Left ventricle myocardium inferior (tissue), 1 donor: ENCODE measurements around the gene TES. TPM values are rescaled to one million over a fixed set of nuclear protein-coding genes. Genes with fewer than 3 reads are reported as not detected.

Experiments used
- DNase-seq: peaks from one replicate; pipeline ENCODE4 v3.0.0-alpha.2; 2020
- H3K27ac ChIP-seq: fragments of 200-600 bp; replicated peaks from 2 replicates; pipeline ENCODE4 v1.8.0; 2021
- H3K27me3 ChIP-seq: fragments of 200-600 bp; 2 replicates; pipeline ENCODE4 v1.8.0; 2021; ENCODE audit warnings: low read depth
- H3K36me3 ChIP-seq: fragments of 200-600 bp; 2 replicates; pipeline ENCODE4 v1.8.0; 2021
- H3K4me1 ChIP-seq: fragments of 200-600 bp; 2 replicates; pipeline ENCODE4 v1.8.0; 2021
- H3K4me3 ChIP-seq: fragments of 200-600 bp; 2 replicates; pipeline ENCODE4 v1.8.0; 2021; ENCODE audit warnings: mild to moderate bottlenecking, moderate library complexity
- H3K9me3 ChIP-seq: fragments of 200-600 bp; replicated peaks from 2 replicates; pipeline ENCODE4 v1.8.0; 2021
- intact Hi-C: fragments of 100-400 bp; cut with micrococcal nuclease; formaldehyde crosslinking; loops from one replicate; pipeline ENCODE4 v1.11.0; 2022
- total RNA-seq: library from RNA; stranded (reverse); fragmentation: NEBNext Ultra II Directional; extraction: Animal tissue kit (Norgen Biotek cat#: 25700); gene quantifications from one replicate; pipeline ENCODE4 v1.2.1, GENCODE V29; 2021
- TF ChIP-seq, protein P1 (sequence below): fragments of 200-600 bp; IDR thresholded peaks from 2 replicates; pipeline ENCODE4 v1.8.0; 2021; ENCODE audit warnings: antibody characterized with exemption, mild to moderate bottlenecking, borderline replicate concordance
- donor health status: DM: no; HTN: yes; CAD: no; lungs with severe emphysema.

The TES gene
- total RNA-seq, 1 donor from 2014 or later, result 13.9 TPM

DNA sequence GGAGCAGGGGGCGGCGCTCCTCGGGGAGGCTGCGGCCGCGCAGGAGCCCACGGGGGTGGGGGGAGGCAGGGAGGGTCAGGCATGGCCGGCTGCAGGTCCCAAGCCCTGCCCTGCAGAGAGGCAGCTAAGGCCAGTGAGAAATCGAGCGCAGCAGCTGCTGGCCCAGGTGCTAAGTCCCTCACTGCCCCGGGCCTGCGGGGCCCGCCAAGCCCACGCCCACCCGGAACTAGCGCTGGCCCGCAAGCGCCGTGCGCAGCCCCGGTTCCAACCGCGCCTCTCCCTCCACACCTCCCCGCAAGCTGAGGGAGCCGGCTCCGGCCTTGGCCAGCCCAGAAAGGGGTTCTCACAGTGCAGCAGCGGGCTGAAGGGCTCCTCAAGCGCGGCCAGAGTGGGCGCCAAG, 28.3 kb upstream of the TES start:
- H3K36me3 ChIP-seq, result no peaks in the 10 kb centered on the region
- intact Hi-C loops, result no loop called here
- peaks cover 10% of the 10 kb centered on the region for H3K9me3 ChIP-seq
- no peaks in the 10 kb centered on the region for H3K27me3 ChIP-seq
- no peak overlapping the region for H3K4me3 ChIP-seq
- no peaks in the 10 kb centered on the region for H3K4me1 ChIP-seq
- TF ChIP-seq, protein P1, sequence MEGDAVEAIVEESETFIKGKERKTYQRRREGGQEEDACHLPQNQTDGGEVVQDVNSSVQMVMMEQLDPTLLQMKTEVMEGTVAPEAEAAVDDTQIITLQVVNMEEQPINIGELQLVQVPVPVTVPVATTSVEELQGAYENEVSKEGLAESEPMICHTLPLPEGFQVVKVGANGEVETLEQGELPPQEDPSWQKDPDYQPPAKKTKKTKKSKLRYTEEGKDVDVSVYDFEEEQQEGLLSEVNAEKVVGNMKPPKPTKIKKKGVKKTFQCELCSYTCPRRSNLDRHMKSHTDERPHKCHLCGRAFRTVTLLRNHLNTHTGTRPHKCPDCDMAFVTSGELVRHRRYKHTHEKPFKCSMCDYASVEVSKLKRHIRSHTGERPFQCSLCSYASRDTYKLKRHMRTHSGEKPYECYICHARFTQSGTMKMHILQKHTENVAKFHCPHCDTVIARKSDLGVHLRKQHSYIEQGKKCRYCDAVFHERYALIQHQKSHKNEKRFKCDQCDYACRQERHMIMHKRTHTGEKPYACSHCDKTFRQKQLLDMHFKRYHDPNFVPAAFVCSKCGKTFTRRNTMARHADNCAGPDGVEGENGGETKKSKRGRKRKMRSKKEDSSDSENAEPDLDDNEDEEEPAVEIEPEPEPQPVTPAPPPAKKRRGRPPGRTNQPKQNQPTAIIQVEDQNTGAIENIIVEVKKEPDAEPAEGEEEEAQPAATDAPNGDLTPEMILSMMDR, result no peak
- no peak for DNase-seq
- H3K27ac ChIP-seq, result no peak overlapping the region

- Histone ChIP-seq H3K9me3 (peaks cover 18% of the 10 kb centered on the region), H3K4me1 (no peaks in the 10 kb centered on the region), H3K4me3 (no peak overlapping the region), H3K27ac (no peak overlapping the region), H3K27me3 (no peaks in the 10 kb centered on the region), H3K36me3 (no peaks in the 10 kb centered on the region)
- DNase-seq, result no peak
- intact Hi-C loops, result no loop called here
- TF ChIP-seq, protein P1, result no peak
Measured at GRCh38 chr7:116185450-116185849, 24.9 kb upstream of the TES start.

GRCh38 chr7:116185956-116186355, 24.4 kb upstream of the TES start:
- no peaks in the 10 kb centered on the region for H3K4me1 ChIP-seq
- no peaks in the 10 kb centered on the region for H3K27me3 ChIP-seq
- intact Hi-C loops, result no loop called here
- H3K27ac ChIP-seq, result no peak overlapping the region
- no peak overlapping the region for H3K4me3 ChIP-seq
- DNase-seq, result no peak
- H3K36me3 ChIP-seq, result no peaks in the 10 kb centered on the region
- H3K9me3 ChIP-seq, result peaks cover 18% of the 10 kb centered on the region
- TF ChIP-seq, protein P1, result no peak

- H3K36me3 ChIP-seq, result no peaks in the 10 kb centered on the region
- DNase-seq, result no peak
- peaks cover 18% of the 10 kb centered on the region for H3K9me3 ChIP-seq
- no peaks in the 10 kb centered on the region for H3K4me1 ChIP-seq
- H3K27ac ChIP-seq, result no peak overlapping the region
- intact Hi-C loops, result no loop called here
- H3K4me3 ChIP-seq, result no peak overlapping the region
- no peaks in the 10 kb centered on the region for H3K27me3 ChIP-seq
- TF ChIP-seq, protein P1, result no peak
Measured at GRCh38 chr7:116187400-116187799, 22.9 kb upstream of the TES start.

GRCh38 chr7:116193329-116194087, 16.8 kb upstream of the TES start:
- TF ChIP-seq, protein P1, result no peak
- H3K4me3 ChIP-seq, result no peak overlapping the region
- no peaks in the 10 kb centered on the region for H3K36me3 ChIP-seq
- H3K9me3 ChIP-seq, result no peaks in the 10 kb centered on the region
- H3K27ac ChIP-seq, result no peak overlapping the region
- no peak for DNase-seq
- no peaks in the 10 kb centered on the region for H3K27me3 ChIP-seq
- no peaks in the 10 kb centered on the region for H3K4me1 ChIP-seq
- intact Hi-C loops, result no loop called here
